Stimulated activated CD4-positive, alpha-beta T cell treated with anti-CD3 and anti-CD28 coated beads, Interleukin-1b, Interleukin-23, amount 100 ng/mL, for 4 hours (primary cell): ENCODE results near the gene SRCAP.

Experiments used
- DNase-seq, 2 donors: peaks; one replicate each; pipeline ENCODE4 v3.0.0-alpha.2; 2020; ENCODE audit warnings: low read depth in 2 of 2

The SRCAP gene

GRCh38 chr16:30775392-30776188, 76.6 kb downstream of the SRCAP start:
- peak; percentile 37 to 52 for DNase-seq

- DNase-seq: no peak
Observed at GRCh38 chr16:30777591-30778297, 78.8 kb downstream of the SRCAP start.

GRCh38 chr16:30778549-30779244, 79.7 kb downstream of the SRCAP start:
- no peak for DNase-seq

GRCh38 chr16:30779596-30779995, 80.6 kb downstream of the SRCAP start:
- no peak for DNase-seq

GRCh38 chr16:30780021-30780420, 81.0 kb downstream of the SRCAP start:
- no peak for DNase-seq

GRCh38 chr16:30780549-30780948, 81.6 kb downstream of the SRCAP start:
- no peak for DNase-seq

GRCh38 chr16:30782486-30783279, 83.7 kb downstream of the SRCAP start:
- DNase-seq: no peak

- DNase-seq: no peak
Observed at GRCh38 chr16:30783280-30784109, 84.5 kb downstream of the SRCAP start.

- no peak for DNase-seq
Observed at GRCh38 chr16:30784215-30784614, 85.2 kb downstream of the SRCAP start.

GRCh38 chr16:30785126-30786106, 86.4 kb downstream of the SRCAP start:
- DNase-seq: no peak

- DNase-seq: no peak
Observed at GRCh38 chr16:30786115-30786935, 87.4 kb downstream of the SRCAP start.

GRCh38 chr16:30786936-30787612, 88.1 kb downstream of the SRCAP start, which contains the start of gene ZNF629:
TSS of gene ZNF629 (minus strand) at chr16:30787205. CDS start at chr16:30784482, 2,723 bp downstream.
- DNase-seq: peak in 1 of 2 donors; percentile 17

- no peak for DNase-seq
Observed at GRCh38 chr16:30787613-30788378, 88.8 kb downstream of the SRCAP start.
